Osteoblast (primary cell): ENCODE measurements around the gene CANX. TPM values are rescaled to one million over a fixed set of nuclear protein-coding genes. Genes with fewer than 3 reads are reported as not detected.

Experiments
- DNase-seq: peaks from one replicate; pipeline ENCODE4 v3.0.0; 2011; ENCODE audit warnings: low spot score, mixed read lengths; ENCODE audit not compliant: insufficient read length; ENCODE audit errors: missing footprints
- H2AFZ ChIP-seq: 2 replicates; pipeline ENCODE4 v1.6.0; 2011; ENCODE audit warnings: mild to moderate bottlenecking, low read length
- H3K27ac ChIP-seq: 2 replicates; pipeline ENCODE4 v1.5.1; 2011; ENCODE audit warnings: mild to moderate bottlenecking, low read depth, low read length, moderate library complexity
- H3K27me3 ChIP-seq: 2 replicates; pipeline ENCODE4 v1.6.0; 2012; ENCODE audit warnings: mild to moderate bottlenecking, control low read depth, inconsistent platforms, low read length, moderate library complexity; ENCODE audit not compliant: insufficient read depth
- H3K36me3 ChIP-seq: 2 replicates; pipeline ENCODE4 v1.5.1; 2011; ENCODE audit warnings: mild to moderate bottlenecking, low read length, control low read depth, moderate library complexity; ENCODE audit not compliant: insufficient read depth
- H3K4me1 ChIP-seq: 2 replicates; pipeline ENCODE4 v1.5.1; 2011; ENCODE audit warnings: mild to moderate bottlenecking, low read length, control low read depth, moderate library complexity; ENCODE audit not compliant: insufficient read depth
- H3K4me2 ChIP-seq: 2 replicates; pipeline ENCODE4 v1.6.0; 2011; ENCODE audit warnings: mild to moderate bottlenecking, low read length; ENCODE audit not compliant: insufficient read depth
- H3K4me3 ChIP-seq: fragments of 200-600 bp; sonication (generic); 3 replicates; pipeline ENCODE4 v1.5.1; 2012; ENCODE audit warnings: mild to moderate bottlenecking, low read length, inconsistent platforms; ENCODE audit not compliant: insufficient read depth
- H3K79me2 ChIP-seq: 2 replicates; pipeline ENCODE4 v1.6.0; 2012; ENCODE audit warnings: mild to moderate bottlenecking, low read length, control low read depth, inconsistent platforms; ENCODE audit not compliant: insufficient read depth
- H3K9me3 ChIP-seq: 2 replicates; pipeline ENCODE4 v1.5.1; 2011; ENCODE audit warnings: low read depth, low read length, control low read depth
- H4K20me1 ChIP-seq: 2 replicates; pipeline ENCODE4 v1.6.0; 2012; ENCODE audit warnings: mild to moderate bottlenecking, low read length, control low read depth; ENCODE audit not compliant: insufficient read depth
- total RNA-seq: library from RNA; depleted of rRNA; stranded (reverse); fragments of >200 nt; gene quantifications from 2 replicates; pipeline ENCODE4 v1.2.3, GENCODE V29; 2012
- TF ChIP-seq, protein P1 (sequence below): IDR thresholded peaks from 2 replicates; pipeline ENCODE4 v1.5.1; 2011; ENCODE audit warnings: mild to moderate bottlenecking, low read depth, low read length, moderate library complexity; ENCODE audit errors: extremely low read depth

CANX gene
- total RNA-seq, 1 donor: 698 TPM

- H3K4me3 ChIP-seq: no peak overlapping the region
- no peaks in the 10 kb centered on the region for H3K79me2 ChIP-seq
- no peaks in the 10 kb centered on the region for H3K4me1 ChIP-seq
- no peaks in the 10 kb centered on the region for H3K27me3 ChIP-seq
- DNase-seq: peak; percentile 87
- H3K9me3 ChIP-seq: no peaks in the 10 kb centered on the region
- TF ChIP-seq, protein P1, sequence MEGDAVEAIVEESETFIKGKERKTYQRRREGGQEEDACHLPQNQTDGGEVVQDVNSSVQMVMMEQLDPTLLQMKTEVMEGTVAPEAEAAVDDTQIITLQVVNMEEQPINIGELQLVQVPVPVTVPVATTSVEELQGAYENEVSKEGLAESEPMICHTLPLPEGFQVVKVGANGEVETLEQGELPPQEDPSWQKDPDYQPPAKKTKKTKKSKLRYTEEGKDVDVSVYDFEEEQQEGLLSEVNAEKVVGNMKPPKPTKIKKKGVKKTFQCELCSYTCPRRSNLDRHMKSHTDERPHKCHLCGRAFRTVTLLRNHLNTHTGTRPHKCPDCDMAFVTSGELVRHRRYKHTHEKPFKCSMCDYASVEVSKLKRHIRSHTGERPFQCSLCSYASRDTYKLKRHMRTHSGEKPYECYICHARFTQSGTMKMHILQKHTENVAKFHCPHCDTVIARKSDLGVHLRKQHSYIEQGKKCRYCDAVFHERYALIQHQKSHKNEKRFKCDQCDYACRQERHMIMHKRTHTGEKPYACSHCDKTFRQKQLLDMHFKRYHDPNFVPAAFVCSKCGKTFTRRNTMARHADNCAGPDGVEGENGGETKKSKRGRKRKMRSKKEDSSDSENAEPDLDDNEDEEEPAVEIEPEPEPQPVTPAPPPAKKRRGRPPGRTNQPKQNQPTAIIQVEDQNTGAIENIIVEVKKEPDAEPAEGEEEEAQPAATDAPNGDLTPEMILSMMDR: peak; percentile 95
- H3K27ac ChIP-seq: no peak overlapping the region
- H3K4me2 ChIP-seq: no peak overlapping the region
- peaks cover 2% of the 10 kb centered on the region for H3K36me3 ChIP-seq
- no peak overlapping the region for H2AFZ ChIP-seq
- no peaks in the 10 kb centered on the region for H4K20me1 ChIP-seq
Observed at GRCh38 chr5:179668391-179668790, 30.4 kb upstream of the CANX start.

GRCh38 chr5:179678223-179679013, 20.3 kb upstream of the CANX start:
- peak; percentile 98 for DNase-seq
- H3K4me3 ChIP-seq: peak overlapping the region; percentile 81
- no peaks in the 10 kb centered on the region for H3K9me3 ChIP-seq
- H3K36me3 ChIP-seq: no peaks in the 10 kb centered on the region
- H3K4me1 ChIP-seq: peaks cover 12% of the 10 kb centered on the region
- peak overlapping the region; percentile 96 for H2AFZ ChIP-seq
- H3K4me2 ChIP-seq: peak overlapping the region; percentile 98
- H3K27me3 ChIP-seq: no peaks in the 10 kb centered on the region
- H4K20me1 ChIP-seq: no peaks in the 10 kb centered on the region
- peaks cover 25% of the 10 kb centered on the region for H3K79me2 ChIP-seq
- peak overlapping the region; percentile 70 for H3K27ac ChIP-seq
- TF ChIP-seq, protein P1: no peak

DNA sequence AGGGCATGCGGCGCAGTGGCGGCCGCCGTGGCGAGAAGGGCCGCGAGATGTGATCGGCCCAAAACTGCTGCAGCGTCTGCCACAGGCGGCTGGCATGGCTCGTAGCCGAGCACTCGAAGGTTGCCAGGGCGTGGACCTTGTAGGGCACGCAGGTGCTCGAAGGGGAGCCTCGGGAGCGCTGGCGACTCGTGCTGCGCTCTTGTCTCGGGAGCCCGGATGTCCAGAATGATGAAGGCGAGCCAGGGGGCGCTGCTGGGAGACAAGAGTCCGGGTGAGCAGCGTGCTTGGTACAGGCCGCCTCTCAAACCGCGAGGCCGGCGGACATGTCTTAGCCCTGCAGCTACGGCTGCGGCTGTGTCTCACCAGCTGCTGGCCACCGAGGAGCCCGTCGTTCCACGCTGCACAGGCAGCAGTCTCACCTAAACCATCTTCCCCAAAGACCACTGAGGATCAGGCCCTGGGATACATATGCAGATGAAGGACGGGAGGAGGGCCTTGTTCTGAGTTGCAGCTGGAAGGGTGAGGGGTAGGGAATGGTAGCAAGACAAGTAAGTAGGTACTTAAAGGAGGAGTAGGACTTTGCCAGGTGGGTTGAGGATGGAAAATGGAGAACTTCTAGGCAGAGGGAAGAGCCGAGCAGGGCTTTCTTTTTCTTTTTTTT, 19.6 kb upstream of the CANX start:
- Histone ChIP-seq H3K27ac (peak overlapping the region; percentile 23), H3K4me2 (peak overlapping the region; percentile 98)
- TF ChIP-seq, protein P1: peak; percentile 39

More for the DNA sequence above, 19.6 kb upstream of the CANX start:
- Histone ChIP-seq H3K9me3 (no peaks in the 10 kb centered on the region), H4K20me1 (no peaks in the 10 kb centered on the region), H2AFZ (peak overlapping the region; percentile 96), H3K36me3 (no peaks in the 10 kb centered on the region), H3K27me3 (no peaks in the 10 kb centered on the region), H3K79me2 (peaks cover 25% of the 10 kb centered on the region), H3K4me1 (peaks cover 12% of the 10 kb centered on the region), H3K4me3 (peak overlapping the region; percentile 81)
- peak; percentile 74 for DNase-seq
